Pancreas (tissue), 10 donors: Measurements from ENCODE around the gene BRICD5. TPM values are rescaled to one million over a fixed set of nuclear protein-coding genes. Genes with fewer than 3 reads are reported as not detected.
"Not testable (repeated sequence)": the region's sequence is repeated elsewhere in the genome, so short reads cannot be mapped to it uniquely, and the experiment has no call there.

Experiments
- ATAC-seq, 4 donors: fragments of 200-7000 bp; cut with Tn5 transposase; one replicate each; pipeline versions ENCODE4 v1.8.0 to v1.9.1; 2020; ENCODE audit warnings: mild to moderate bottlenecking in 4 of 4, moderate library complexity in 4 of 4
- DNase-seq, 6 donors: peaks; one replicate each; pipeline ENCODE4 v3.0.0-alpha.2; 2020
- FAIRE-seq: peaks from 2 replicates; lab custom pipeline; 2012; peaks lifted over from hg19 to GRCh38; lab: Jason Lieb, UNC
- H3K27ac ChIP-seq, 4 donors: fragments of 200-600 bp; sonication (generic); 1 replicate in 3 of 4; 2 replicates in 1 of 4; pipeline versions ENCODE4 v1.5.0 to v1.8.0; 2020
- H3K27me3 ChIP-seq, 4 donors: fragments of 200-600 bp; one replicate each; pipeline ENCODE4 v1.8.0; 2021
- H3K36me3 ChIP-seq, 3 donors: fragments of 200-600 bp; sonication (generic) in 1 of 3; one replicate each; pipeline versions ENCODE4 v1.5.0 to v1.8.0; 2020 to 2021
- H3K4me1 ChIP-seq, 3 donors: fragments of 200-600 bp; one replicate each; pipeline ENCODE4 v1.8.0; 2021
- H3K4me3 ChIP-seq, 4 donors: fragments of 200-600 bp; sonication (generic) in 2 of 4; one replicate each; pipeline versions ENCODE4 v1.5.0 to v1.8.0; 2020 to 2021
- H3K9me3 ChIP-seq, 4 donors: fragments of 200-600 bp; one replicate each; pipeline ENCODE4 v1.8.0; 2021
- WGBS, 2 donors: extraction: QIAGEN DNeasy Blood & Tissue Kit; methylation state at CpG; one replicate each; pipeline ENCODE4 v1.1.7; 2013; 5-methylcytosine and 5-hydroxymethylcytosine counted together
- intact Hi-C, 3 donors: fragments of 100-400 bp; cut with DNase I; formaldehyde crosslinking; loops; one replicate each; pipeline versions ENCODE4 v1.11.1 to v1.14.2; 2022
- polyA plus RNA-seq, 2 donors: library from polyadenylated mRNA; stranded (reverse); fragments of 200-250 nt; gene quantifications; one replicate each; pipeline ENCODE4 v1.2.3, GENCODE V29; 2013
- total RNA-seq, 6 donors: library from RNA; stranded (reverse); fragmentation: NEBNext Ultra II Directional in 4 of 6; extraction: Animal tissue kit (Norgen Biotek cat#: 25700) in 4 of 6; gene quantifications; one replicate each; pipeline versions ENCODE4 v1.2.1 to v1.2.4, GENCODE V29; 2021 to 2023
- TF ChIP-seq, protein P1 (sequence below), 4 donors: fragments of 200-600 bp; sonication (generic) in 3 of 4; IDR thresholded peaks; one replicate each; pipeline versions ENCODE4 v1.5.0 to v1.8.0; 2021; ENCODE audit warnings: antibody characterized with exemption in 4 of 4
- donor health status: healthy with polysubstance abuse.
- donor health status: DM: no; HTN: no; CAD: no; lungs with moderate emphysema.
- donor health status: DM: no; HTN: no; CAD: no.
- donor health status: control.
- donor health status: control.
- donor health status: Bipolar disorder and iron deficiency.
- donor health status: DM: yes; HTN: yes; CAD: no.
- donor health status: DM: no; HTN: no; CAD: no.
- donor health status: DM: no; HTN: no; CAD: no.
- donor health status: DM: yes; HTN: yes; CAD: no.

BRICD5 gene
- total and polyA plus RNA-seq, 8 donors: 1.0 to 24.5 (median 2.1) TPM

- DNase-seq (no peak), FAIRE-seq (no peak), ATAC-seq (no peak)
- peaks cover 0 to 8% (median 0%) of the 10 kb centered on the region in 3 donors for H3K4me1 ChIP-seq
- TF ChIP-seq, protein P1, sequence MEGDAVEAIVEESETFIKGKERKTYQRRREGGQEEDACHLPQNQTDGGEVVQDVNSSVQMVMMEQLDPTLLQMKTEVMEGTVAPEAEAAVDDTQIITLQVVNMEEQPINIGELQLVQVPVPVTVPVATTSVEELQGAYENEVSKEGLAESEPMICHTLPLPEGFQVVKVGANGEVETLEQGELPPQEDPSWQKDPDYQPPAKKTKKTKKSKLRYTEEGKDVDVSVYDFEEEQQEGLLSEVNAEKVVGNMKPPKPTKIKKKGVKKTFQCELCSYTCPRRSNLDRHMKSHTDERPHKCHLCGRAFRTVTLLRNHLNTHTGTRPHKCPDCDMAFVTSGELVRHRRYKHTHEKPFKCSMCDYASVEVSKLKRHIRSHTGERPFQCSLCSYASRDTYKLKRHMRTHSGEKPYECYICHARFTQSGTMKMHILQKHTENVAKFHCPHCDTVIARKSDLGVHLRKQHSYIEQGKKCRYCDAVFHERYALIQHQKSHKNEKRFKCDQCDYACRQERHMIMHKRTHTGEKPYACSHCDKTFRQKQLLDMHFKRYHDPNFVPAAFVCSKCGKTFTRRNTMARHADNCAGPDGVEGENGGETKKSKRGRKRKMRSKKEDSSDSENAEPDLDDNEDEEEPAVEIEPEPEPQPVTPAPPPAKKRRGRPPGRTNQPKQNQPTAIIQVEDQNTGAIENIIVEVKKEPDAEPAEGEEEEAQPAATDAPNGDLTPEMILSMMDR (IDR thresholded peaks at IDR 0.05): no peak
- intact Hi-C loops: no loop called here
- H3K27ac ChIP-seq: peak overlapping the region; percentile 90 to 95 (median 94)
- no peaks in the 10 kb centered on the region for H3K9me3 ChIP-seq
- peak overlapping the region; percentile 65 to 93 (median 85) for H3K4me3 ChIP-seq
- 79 to 82% methylated on average over 13 of the region's 13 CpGs for WGBS, 2 donors
- no peaks in the 10 kb centered on the region for H3K27me3 ChIP-seq
- peaks cover 0 to 23% (median 5%) of the 10 kb centered on the region in 3 donors for H3K36me3 ChIP-seq
Observed at GRCh38 chr16:2204416-2205103, 6.1 kb downstream of the BRICD5 start.

GRCh38 chr16:2203119-2203688 is 7.5 kb downstream of the BRICD5 start:
- DNase-seq, H3K4me1 ChIP-seq, H3K27ac ChIP-seq, ATAC-seq, H3K9me3 ChIP-seq, H3K4me3 ChIP-seq, FAIRE-seq, H3K27me3 ChIP-seq, intact Hi-C loops: not testable (repeated sequence)
- 94 to 97% methylated on average over 8 of the region's 8 CpGs for WGBS, 2 donors
- H3K36me3 ChIP-seq: peaks cover 0 to 13% (median 0%) of the 10 kb centered on the region in 3 donors

- Histone ChIP-seq H3K4me1 (peaks cover 5 to 9% (median 7%) of the 10 kb centered on the region in 3 donors), H3K36me3 (no peaks in the 10 kb centered on the region), H3K27me3 (no peaks in the 10 kb centered on the region), H3K27ac (no peak overlapping the region), H3K9me3 (no peaks in the 10 kb centered on the region), H3K4me3 (no peak overlapping the region)
- TF ChIP-seq, protein P1 (IDR thresholded peaks at IDR 0.05): no peak
- FAIRE-seq: no peak
- intact Hi-C loops: no loop called here
- no peak for DNase-seq
- ATAC-seq: no peak
- WGBS, 2 donors: 84 to 87% methylated on average over 6 of the region's 6 CpGs
Observed at GRCh38 chr16:2200313-2200712, 10.3 kb downstream of the BRICD5 start.

- DNase-seq (peak in 1 of 6 donors; percentile 57), FAIRE-seq (no peak), ATAC-seq (no peak)
- Histone ChIP-seq H3K4me3 (no peak overlapping the region), H3K36me3 (no peaks in the 10 kb centered on the region), H3K27me3 (no peaks in the 10 kb centered on the region), H3K27ac (no peak overlapping the region), H3K4me1 (peaks cover 5 to 8% (median 7%) of the 10 kb centered on the region in 3 donors), H3K9me3 (no peaks in the 10 kb centered on the region)
- TF ChIP-seq, protein P1 (IDR thresholded peaks at IDR 0.05): no peak
- WGBS, 2 donors: 72 to 75% methylated on average over 14 of the region's 14 CpGs
- intact Hi-C loops: loop anchor here in 1 of 3 donors (10.0 kb wide), 1 partner anchor 55 kb away; the partner anchor contains the start of gene ECI1
Observed at GRCh38 chr16:2199621-2200139, 11.0 kb downstream of the BRICD5 start.

- Histone ChIP-seq H3K36me3 (no peaks in the 10 kb centered on the region), H3K27ac (no peak overlapping the region), H3K4me1 (peaks cover 5 to 7% (median 7%) of the 10 kb centered on the region in 3 donors), H3K9me3 (no peaks in the 10 kb centered on the region), H3K4me3 (no peak overlapping the region), H3K27me3 (no peaks in the 10 kb centered on the region)
- DNase-seq (no peak), ATAC-seq (no peak), FAIRE-seq (no peak)
- intact Hi-C loops: loop anchor here in 1 of 3 donors (10.0 kb wide), 1 partner anchor 56 kb away; the partner anchor contains the start of gene ECI1
- TF ChIP-seq, protein P1 (IDR thresholded peaks at IDR 0.05): no peak
- 73 to 74% methylated on average over 5 of the region's 5 CpGs for WGBS, 2 donors
Observed at GRCh38 chr16:2199095-2199494, 11.6 kb downstream of the BRICD5 start.
